Islet of Langerhans (tissue), 1 donor: ENCODE measurements around the gene EPHA3.

Experiments used
- FAIRE-seq: peaks from one replicate; lab custom pipeline; 2011; peaks lifted over from hg19 to GRCh38; lab: Jason Lieb, UNC

The EPHA3 gene

DNA sequence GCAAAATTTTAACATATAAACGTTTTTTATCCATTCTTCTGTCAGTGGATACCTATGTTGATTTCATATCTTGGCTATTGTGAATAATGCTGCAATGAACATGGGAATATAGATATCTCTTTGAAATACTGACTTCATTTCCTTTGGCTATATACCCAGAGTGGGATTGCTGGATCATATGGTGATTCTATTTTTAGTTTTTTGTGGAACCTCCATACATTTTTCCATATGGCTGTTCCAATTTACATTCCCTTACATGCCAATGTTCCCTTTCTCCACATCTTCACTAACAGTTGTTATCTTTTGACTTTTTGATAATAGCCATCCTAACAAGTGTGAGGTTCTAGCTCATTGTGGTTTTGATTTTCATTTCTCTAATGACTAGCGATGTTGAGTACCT lies 344.6 kb downstream of the EPHA3 start:
- no peak for FAIRE-seq

DNA sequence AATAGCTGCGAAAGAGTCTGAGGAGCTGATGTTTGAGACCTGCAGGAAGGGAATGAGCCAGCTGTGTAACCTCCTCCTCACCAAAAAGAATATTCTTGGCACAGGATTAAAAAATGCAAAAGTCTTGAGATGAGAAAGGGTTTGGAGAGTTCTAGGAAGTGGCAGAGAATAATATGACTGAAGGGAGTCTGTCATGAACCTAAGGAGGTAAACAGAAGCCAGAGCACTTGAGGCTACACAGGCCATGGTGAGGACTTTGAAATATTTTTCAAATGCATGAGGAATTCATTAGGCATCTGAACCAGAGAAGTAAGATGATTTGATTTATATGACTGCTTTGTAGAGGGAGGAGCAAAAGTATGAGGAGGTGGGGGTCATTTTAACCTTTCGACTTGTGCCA lies 347.8 kb downstream of the EPHA3 start:
- FAIRE-seq, result no peak

DNA sequence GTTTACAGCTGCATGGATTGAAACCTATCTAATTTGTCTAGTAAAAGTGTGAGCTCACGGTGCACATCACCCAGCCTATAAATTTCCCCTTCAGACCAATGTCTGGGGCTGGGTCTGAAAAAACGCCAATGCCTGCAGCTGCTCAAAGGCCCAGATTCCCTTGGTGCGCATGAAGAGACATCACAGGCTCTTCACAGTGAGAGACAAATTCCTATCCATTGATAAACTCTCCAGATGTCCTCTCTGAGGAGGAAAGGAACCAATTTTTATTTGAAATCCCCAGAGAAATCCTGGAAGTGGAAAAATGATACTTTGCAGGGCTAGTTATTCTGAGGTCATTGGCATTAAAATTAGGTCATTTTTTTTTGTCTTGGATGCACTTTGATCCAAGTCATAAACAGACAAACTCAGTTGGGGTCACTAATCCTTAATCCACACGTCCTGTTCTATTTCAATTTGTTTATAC lies 360.5 kb downstream of the EPHA3 start:
- FAIRE-seq, result no peak

DNA sequence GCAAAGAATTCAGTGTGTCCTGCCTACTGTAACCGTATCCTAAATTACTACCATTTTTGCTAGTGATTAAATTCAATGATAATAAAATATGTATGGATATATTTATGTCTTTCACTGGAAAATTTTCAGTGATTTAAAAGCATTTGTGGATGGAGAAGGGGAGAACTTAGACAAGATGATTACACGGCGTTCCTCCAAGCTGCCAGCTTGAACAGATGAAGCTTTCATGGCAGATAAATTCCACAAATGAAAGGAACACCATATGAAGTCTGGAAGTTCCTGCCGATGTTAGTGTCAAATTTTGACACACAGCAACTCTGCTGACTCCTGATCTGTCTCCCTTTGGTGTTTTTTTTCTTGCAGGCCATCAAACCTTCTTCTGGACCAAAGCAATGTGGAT lies 364.7 kb downstream of the EPHA3 start:
- FAIRE-seq, result no peak

DNA sequence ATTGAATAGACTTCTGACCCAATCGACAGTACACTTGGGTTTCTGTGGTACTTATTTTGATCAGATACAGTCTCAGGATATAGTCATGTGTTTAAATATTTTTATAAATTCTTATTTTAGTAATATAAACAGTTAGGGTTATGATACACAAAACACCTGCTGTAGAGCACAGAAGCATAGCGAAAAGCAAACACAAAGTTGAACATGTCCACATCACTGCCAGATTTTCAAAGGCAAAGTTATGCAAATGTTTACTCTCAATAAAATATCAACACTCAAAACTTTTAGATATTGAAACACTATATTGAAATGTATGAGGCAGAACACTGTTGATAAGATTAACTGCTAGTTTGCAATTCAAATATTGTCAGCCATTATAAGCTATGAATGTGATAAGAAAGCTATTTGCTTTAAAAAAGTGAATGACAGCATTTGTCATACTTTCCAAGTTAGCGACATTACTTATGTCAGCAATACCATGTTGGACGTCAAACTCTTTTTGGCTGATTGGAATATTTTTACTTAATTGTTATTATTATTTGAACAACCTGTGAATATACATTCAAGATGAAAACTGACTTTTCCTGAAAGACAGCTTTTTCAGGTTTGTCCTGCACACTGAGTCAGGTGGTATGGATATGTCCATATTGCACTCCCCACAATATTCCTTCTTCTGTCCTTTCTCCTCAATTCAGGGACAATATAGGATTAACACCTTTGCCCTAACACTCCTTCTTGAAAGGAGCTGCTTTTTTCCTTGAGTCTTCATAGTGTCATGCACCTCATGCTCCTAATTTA lies 367.1 kb downstream of the EPHA3 start:
- FAIRE-seq, result no peak

DNA sequence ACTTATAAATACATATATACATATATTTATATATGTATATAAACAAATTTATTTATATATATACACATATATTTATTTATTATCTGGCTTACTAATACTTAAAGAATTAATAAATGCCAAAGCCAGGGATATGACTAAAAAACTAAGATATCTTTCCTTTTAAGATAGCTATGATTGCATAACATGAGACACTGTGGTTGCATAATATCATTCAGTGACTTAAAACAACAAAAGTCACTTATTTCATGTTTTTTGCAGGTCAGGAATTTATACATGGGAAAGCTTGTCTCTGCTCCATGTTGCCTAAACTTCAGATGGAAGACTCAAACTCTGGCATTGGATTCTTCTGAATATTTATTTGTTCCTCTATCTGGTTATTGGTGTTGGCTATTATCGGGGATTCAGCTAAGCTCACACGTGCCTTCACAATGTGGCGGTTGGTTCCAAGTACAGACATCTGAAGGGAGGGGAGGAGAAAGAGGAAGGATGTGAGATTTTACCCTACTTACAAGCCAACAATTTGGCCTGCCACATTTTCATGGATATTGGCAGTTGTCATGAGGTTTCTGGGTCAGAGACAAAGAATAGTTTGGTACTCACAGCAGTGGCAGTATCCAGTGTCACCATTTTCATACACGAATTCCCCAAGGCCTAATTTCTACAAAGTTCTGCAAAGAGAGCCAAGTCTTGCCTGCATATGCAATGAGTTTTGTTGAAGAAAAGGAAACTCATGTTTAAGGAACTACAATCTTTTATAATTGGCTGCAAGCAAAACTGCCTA lies 381.6 kb downstream of the EPHA3 start:
- no peak for FAIRE-seq

DNA sequence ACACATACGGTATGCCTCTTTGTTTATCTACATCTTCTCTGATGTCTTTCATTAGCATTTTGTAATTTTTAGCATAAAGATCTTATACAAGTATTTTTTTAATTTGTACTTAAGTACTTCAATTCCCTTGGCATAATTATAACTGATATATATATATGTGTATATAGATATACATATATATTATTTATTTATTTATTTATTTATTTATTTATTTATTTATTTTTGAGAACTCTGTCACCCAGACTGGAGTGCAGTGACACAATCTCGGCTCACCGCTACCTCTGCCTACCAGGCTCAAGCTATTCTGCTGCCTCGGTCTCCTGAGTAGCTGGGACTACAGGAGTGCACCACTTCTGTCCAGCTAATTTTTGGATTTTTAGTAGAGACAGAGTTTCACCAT lies 382.7 kb downstream of the EPHA3 start:
- no peak for FAIRE-seq

DNA sequence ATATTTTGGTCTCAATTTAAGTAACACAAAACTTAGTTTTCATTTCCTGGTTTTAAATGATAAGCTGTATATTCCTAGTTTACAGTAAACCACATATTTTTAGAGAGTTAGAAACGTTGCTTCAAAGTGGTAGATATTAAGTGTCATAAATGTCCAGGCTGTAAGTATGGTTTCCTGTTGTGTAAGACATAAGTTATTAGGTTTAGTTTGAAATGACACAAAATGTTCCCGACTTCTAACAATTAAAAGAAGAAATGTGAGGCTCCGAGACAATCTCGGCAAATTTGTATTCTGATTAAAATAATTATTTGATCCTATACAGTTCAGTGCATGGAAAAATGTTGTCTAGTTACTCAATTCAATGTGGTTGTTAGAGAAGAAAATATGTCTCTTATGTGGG lies 387.3 kb downstream of the EPHA3 start:
- no peak for FAIRE-seq

DNA sequence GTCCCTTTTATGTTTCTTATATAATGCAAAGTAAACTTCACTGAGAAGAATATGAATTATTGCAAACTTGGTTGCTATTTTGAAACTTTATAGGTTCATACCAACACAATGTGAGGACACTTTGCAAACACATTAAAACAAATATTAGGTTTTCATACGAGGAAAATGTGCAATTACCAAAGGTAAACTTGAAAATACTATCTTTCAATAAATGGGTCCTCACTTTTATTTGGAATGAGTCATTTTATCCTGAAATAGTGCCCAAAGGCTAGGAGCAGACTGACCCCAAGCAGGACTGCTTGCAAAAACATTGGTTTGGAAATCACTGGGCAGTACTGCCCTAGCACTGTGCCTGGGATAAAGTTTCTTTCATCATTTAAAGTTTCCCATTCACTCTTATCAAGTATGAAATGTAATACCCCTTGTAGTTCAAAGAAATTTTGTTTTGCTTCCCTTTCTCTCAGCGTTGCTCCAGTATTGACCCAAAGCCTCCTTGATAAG lies 396.5 kb downstream of the EPHA3 start:
- FAIRE-seq, result no peak

DNA sequence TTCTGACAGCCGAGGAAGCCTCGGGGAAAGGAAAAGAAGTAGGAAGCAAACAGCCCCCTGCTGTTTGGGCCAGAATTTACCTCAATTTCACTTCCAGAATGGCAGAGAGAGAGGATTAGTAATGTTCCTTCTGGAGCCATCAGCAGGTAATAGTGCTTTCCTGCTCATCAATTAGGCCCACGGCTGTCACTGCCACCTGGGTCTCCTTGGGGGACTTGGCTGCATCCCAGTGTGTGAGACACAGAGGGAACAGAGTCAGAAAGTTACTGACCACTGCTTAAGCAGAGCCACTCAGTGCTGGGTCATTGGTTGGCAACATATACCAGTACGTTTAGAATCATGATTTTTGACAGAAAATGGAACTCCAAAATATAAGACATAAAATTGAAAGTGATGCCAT lies 397.0 kb downstream of the EPHA3 start:
- no peak for FAIRE-seq

DNA sequence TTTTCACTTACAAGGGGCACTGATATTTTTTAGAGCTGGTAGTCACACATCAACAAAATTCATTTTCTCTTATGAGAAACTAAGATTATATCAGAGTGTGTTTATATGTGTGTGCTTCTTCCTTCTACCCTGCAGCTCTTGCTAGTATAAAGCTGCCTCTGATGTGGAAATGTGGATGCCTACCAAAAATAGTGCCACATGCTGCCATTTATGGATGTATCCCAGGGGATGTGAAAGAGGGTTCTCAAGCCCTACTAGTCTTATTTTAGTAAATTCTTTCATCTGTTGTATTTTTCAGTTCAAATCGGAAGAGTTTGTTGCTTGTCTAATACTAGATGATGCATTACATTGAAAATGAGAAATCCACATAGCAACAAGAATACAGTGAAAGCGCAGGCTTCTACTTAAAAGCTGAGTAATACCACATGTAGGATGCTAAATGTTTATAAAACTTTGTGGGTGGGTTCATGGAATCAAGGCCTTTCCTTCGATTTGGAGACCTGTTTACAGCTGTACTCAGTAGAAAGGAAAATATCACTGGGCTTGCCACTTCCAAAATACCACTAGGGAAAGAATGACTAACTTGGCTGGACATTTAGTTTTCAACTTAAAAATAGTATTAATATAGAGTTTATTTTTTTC lies 399.2 kb downstream of the EPHA3 start:
- FAIRE-seq, result no peak

DNA sequence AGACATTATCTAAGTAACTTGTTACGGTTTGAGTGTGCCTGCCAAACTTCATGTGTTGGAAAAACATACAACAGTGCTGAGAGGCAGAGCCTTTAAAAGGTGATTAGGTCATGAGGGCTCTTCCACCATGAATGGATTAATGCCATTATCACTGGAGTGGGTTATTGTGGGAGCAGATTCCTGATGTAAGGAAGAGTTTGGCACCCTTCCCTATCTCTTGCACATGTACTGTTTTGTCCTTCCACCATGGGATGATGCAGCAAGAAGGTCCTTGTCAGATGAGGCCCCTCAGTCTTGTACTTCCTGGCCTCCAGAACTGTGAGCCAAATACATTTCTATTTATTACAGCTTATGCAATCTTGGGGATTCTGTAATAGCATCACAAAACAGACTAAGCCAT lies 413.9 kb downstream of the EPHA3 start:
- no peak for FAIRE-seq

DNA sequence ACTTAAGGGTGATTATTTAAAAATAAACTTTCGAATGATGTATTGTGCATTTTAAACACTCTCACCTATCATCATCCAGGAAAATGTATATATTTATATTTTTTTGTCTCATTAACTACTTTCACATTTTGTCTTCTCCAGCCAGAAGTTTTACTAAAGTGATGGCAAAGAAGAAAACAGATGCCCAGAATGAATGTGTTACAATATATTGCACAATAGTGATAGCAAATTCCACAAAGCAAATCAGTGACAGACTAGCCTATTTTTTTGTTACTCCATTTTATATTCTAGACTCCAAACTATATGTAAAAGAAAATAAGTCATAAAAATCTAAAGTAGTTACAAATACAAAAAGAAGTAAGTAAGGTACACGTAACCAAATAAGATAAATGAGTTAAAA lies 414.7 kb downstream of the EPHA3 start:
- no peak for FAIRE-seq

DNA sequence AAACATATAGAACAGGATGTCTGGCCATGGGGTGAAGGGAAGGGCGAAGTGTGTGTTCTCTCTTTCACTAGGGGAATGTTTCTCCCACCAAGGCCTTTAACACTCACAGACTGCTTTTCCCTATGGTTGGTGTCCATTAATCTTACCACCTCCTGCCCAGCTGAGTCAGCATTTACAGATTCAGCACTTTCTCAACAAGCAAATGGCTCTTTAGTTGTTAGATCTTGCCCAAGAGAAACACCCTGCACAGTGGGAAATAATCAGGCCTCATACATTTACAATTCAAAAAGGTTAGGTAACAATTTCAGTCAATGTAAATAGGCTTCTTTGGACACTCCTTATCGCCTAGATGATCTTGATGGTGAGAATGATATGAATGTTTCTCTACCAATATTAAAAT lies 418.2 kb downstream of the EPHA3 start:
- FAIRE-seq, result no peak

DNA sequence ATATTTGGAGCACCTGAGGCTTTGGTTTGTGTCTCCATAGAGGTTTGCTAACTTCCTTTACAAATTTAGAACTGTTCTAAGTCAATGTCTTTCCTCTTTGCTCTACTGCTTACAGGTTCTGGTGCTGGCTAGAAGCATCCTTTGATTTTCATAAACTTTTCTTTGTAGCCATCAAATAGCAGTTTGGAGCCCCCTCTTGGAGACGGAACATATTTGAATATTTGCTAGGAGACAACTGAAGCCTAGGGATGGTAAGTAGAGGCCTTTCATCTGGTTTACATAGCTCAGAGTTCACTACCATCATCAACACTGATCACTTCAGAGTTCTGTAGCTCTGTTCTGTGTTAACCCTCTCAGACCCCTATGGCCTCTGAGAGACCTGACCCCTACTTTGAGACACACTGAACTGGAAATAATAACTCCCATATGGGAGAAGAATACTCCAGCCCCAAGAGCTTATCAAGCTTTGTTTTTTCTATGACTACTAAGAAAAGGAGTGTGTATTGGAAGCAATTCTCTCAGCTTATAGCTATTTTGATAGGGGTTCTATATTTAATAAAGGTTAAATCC lies 420.4 kb downstream of the EPHA3 start:
- FAIRE-seq, result no peak
